ENCODE measurements around the gene FABP1.

FABP1 gene

GRCh38 chr2:88139804-88140203, 11.9 kb upstream of the FABP1 start:
- no peak for DNase-seq (ENCODE audit: low read depth in 2 of 2)
- H3K4me3 ChIP-seq (replicated peaks in 1 of 2; ENCODE audit: low read depth in 2 of 2, low read length in 2 of 2): no peak overlapping the region
- no peak for TF ChIP-seq CTCF (IDR thresholded peaks at IDR 0.05; ENCODE audit: low read depth, low read length)

- no peak for TF ChIP-seq CTCF (IDR thresholded peaks at IDR 0.05; ENCODE audit: low read depth, low read length)
- no peak for DNase-seq (ENCODE audit: low read depth in 2 of 2)
- H3K4me3 ChIP-seq (replicated peaks in 1 of 2; ENCODE audit: low read depth in 2 of 2, low read length in 2 of 2): no peak overlapping the region
Observed at GRCh38 chr2:88139203-88139702, 11.4 kb upstream of the FABP1 start.

- no peak overlapping the region for H3K4me3 ChIP-seq (replicated peaks in 1 of 2; ENCODE audit: low read depth in 2 of 2, low read length in 2 of 2)
- TF ChIP-seq CTCF (IDR thresholded peaks at IDR 0.05; ENCODE audit: low read depth, low read length): no peak
- no peak for DNase-seq (ENCODE audit: low read depth in 2 of 2)
Observed at GRCh38 chr2:88137833-88138232, 10.0 kb upstream of the FABP1 start.

- no peak for DNase-seq (ENCODE audit: low read depth in 2 of 2)
- TF ChIP-seq CTCF (IDR thresholded peaks at IDR 0.05; ENCODE audit: low read depth, low read length): no peak
- H3K4me3 ChIP-seq (replicated peaks in 1 of 2; ENCODE audit: low read depth in 2 of 2, low read length in 2 of 2): no peak overlapping the region
Observed at GRCh38 chr2:88136817-88137216, 9.0 kb upstream of the FABP1 start.

- TF ChIP-seq CTCF (IDR thresholded peaks at IDR 0.05; ENCODE audit: low read depth, low read length): no peak
- H3K4me3 ChIP-seq (replicated peaks in 1 of 2; ENCODE audit: low read depth in 2 of 2, low read length in 2 of 2): no peak overlapping the region
- DNase-seq (ENCODE audit: low read depth in 2 of 2): no peak
Observed at GRCh38 chr2:88133875-88134274, 6.0 kb upstream of the FABP1 start.

- H3K4me3 ChIP-seq (replicated peaks in 1 of 2; ENCODE audit: low read depth in 2 of 2, low read length in 2 of 2): no peak overlapping the region
- TF ChIP-seq CTCF (IDR thresholded peaks at IDR 0.05; ENCODE audit: low read depth, low read length): no peak
- DNase-seq (ENCODE audit: low read depth in 2 of 2): no peak
Observed at GRCh38 chr2:88131999-88132368, 4.1 kb upstream of the FABP1 start.
